Activated CD8-positive, alpha-beta memory T cell treated with anti-CD3 and anti-CD28 coated beads, Interleukin-2, amount 50 U/mL, for 4 hours (primary cell): ENCODE results near the gene PWWP2B.
A peak's percentile ranks its signal among the peaks of the same experiment; 100 is the strongest.
"Not testable (repeated sequence)": the region's sequence is repeated elsewhere in the genome, so short reads cannot be mapped to it uniquely, and the experiment has no call there.

ENCODE experiments used
- DNase-seq: peaks from one replicate; pipeline ENCODE4 v3.0.0-alpha.2; 2020

Gene PWWP2B

GRCh38 chr10:132436096-132436495 is 39.1 kb downstream of the PWWP2B start:
- not testable (repeated sequence) for DNase-seq

DNA sequence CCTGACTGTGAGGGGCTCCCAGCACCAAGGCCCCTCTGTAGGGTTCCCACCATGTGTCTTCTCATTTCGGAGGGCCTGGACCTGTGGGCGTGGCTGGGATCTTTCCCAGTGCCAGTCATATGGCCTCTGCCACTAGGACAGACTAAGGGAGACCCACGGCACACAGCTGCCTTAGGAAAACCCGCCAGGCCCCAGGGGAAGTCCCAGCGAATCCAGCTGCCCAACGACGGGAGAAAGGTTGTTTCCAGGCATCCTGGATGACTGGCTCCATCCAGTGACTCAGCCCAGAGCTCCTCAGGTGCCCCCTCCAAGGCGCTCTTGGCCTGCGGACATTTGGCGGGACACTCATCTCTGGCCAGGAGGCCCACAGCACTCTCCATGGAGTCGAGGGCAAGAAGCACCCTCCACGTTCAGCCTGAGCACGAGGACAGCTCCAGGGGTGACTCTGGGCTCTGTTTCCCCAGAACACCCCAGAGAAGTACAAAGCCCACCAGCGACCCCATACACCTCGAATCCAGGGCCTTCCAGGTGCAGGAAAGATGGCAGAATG is 39.9 kb downstream of the PWWP2B start:
- DNase-seq, result no peak

DNA sequence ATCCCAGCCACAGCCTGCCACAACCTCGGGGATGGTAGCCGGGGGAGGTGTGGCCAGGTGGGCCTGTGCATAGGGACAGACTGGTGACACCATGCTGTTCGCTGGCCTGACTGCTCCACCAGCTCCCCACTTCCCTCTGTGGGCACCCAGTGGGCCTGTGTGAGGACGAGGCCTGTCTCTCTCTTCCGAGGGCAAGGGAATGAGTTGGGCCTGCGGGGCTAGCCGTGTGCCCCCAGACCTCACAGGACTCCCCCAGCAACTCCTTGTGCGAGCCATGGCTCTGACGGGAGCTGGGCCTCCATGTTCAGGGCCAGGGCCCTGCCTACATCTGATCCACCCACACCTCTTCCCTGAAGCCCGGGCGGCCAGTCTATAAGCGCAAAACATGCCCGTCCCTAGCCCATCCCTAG is 40.5 kb downstream of the PWWP2B start:
- DNase-seq, result no peak

- DNase-seq, result no peak
Measured at GRCh38 chr10:132438091-132439024, 41.4 kb downstream of the PWWP2B start.

- no peak for DNase-seq
Measured at GRCh38 chr10:132439025-132439388, 42.0 kb downstream of the PWWP2B start.

GRCh38 chr10:132439424-132440163 is 42.6 kb downstream of the PWWP2B start:
- no peak for DNase-seq

- DNase-seq, result no peak
Measured at GRCh38 chr10:132440791-132441565, 44.0 kb downstream of the PWWP2B start.

GRCh38 chr10:132441818-132442524 is 45.0 kb downstream of the PWWP2B start:
- no peak for DNase-seq

- no peak for DNase-seq
Measured at GRCh38 chr10:132442636-132443035, 45.6 kb downstream of the PWWP2B start.

GRCh38 chr10:132443605-132443982 is 46.6 kb downstream of the PWWP2B start:
- peak; percentile 82 for DNase-seq

DNA sequence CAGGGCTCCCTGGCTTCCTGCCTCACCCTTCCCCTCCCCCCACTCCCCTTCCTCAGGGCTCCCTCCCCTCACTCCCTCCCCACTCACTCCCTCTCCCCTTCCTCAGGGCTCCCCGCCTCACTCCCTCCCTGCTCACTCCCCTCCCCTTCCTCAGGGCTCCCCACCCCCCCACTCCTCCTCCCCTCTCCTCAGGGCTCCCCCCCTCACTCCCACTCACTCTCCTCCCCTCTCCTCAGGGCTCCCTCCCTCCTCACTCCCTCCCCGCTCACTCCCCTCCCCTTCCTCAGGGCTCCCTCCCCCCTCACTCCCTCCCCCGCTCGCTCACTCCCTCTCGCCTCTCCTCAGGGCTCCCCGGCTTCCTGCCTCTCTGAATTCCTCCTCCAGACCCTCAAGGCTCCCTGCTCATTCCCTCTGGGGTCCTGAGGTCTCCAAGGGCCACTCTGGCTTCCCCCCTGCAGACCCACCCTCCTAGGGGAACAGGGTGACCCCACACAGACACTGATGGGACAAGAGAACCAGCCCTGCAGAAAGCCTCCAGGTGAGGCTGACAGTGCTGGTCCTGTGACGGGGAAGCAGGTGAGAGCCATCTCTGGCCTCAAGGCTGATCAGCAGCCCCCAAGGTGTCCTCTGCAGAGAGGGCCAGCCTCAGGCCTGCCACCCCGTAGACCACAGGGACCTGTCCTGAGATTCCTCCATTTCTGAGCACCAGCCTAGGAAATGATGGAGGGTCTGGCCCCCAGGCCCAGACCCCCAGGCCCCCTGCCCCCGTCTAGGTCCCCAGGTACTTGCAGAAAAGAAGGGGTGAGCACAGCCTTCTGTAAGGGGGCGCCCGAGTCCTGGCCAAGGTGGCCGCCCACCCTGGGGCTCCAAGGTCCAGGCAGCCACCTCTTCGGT is 47.2 kb downstream of the PWWP2B start:
- no peak for DNase-seq

- no peak for DNase-seq
Measured at GRCh38 chr10:132444877-132445351, 47.9 kb downstream of the PWWP2B start.

DNA sequence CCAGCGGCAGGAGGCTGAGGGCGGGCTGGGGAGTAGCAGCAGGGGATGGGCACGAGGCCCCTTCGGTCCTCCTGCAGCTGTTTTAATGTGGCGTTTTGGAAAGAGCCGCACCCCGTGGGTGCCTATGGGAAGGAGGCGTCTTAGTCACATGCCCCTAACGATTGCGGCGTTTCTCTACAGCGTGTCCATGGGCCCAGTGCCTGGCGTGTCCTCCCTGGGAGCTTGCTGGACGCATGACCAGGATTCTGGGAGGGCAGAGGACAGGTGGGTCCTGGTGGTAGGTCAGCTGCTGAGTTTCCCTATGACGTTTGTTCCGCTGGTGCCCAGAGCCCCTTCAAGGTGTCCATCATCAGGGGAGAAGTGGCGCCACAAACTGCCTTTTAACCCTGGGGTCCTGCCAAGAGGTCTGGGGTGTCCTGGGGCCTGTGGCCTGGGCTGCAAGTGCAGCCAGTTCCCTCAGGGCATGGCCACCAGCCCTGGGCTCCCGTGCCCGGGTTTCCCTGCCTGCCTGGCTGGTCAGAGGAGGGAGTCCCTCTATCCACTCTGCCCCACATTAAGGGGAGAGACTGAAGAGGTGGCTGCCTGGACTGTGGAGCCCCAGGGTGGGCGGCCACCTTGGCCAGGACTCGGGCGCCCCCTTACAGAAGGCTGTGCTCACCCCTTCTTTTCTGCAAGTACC is 48.7 kb downstream of the PWWP2B start:
- DNase-seq, result no peak

DNA sequence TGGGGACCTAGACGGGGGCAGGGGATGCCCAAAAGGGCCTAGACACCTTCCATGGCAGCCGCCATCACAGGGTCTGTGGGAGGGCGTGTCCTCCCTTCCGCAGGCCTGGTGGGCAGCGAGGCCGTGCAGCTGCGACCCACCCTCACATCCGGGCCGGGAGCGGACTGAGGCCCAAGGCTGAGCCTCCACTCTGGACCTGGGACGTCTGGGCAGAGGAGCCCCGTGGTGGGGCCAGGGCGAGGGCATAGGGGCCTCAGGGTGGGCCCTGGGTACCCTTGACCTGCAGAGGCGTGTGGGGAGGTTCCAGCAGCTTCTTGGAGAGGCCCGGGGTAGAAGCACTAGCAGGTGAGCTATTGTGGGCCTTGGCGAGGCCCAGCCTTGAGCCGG is 49.2 kb downstream of the PWWP2B start:
- no peak for DNase-seq

DNA sequence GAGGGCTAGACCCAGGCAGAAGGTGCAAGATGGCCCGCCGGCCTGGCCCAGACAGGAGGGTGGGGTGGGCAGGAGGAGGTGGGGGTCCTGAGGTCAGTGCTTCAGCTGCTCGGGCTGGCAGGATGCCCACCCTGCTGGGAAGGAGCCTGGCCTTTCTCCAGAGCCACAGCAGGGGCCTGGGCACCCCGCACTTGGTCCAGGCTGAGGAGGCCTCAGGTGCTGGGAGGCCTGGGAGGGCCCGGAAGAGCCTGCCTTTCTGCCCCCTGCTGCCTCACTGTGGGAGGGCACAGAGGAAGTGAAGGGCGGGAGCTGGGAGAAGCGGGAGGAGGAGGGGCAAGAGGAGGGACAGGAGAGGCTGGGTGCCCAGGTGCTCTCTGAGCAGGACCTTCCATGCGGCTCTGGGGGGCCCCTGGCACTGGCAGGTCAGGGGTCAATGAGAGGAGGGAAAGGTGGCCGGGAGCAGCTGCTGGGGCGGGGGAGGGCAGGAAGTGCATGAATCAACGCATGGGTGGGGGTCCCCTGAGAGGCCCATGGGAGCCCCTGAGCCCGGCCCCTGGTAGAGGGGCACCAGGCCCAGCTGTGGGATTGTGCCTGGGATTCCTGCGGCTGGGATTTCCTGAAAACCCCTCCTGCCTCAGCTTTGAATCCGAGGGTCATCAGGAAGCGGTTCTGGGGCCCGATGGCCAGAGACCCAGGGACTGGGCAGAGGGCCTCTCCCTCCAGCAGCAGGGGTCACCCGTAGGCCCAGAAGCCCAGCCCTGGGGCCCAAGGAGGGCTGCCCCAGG is 49.9 kb downstream of the PWWP2B start:
- peak; percentile 60 for DNase-seq

DNA sequence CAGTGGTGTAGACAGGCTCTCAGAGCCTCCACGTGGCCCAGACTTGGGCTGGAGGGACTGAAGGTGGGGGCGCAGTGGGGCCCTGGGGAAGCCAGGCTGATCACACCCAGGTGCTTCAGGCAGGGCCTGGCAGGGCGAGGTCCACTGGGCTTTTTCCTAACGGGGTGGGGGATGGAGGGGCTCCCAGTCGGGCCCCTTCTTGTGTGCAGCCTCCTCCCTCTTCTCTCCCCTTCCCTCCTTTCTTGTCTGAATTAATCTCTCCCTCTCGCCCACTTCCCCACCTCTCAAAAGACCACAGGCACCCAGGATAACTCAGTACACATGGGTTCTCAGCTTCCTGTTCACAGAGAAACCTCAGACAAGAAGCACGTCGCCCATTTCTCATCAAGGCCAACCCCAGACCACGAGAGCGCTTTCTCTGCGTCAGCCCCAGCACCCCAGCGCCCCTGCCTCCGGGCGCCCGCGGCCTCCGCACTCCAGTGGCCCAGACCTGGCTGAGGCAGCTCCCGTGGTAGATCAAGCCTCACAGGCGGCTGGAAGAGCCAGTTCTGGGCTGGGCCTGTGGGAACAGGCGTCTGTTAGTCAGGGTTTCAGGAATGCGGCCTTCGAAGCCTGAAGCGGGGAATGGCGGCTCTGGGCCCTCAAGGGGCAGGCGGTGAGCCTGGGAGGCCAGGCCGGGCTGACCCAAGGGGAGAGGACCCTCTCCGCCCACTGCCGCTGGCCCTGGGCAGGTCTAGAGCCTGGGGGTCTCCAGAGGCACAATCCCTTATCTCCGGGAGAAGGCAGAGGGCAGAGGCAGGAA is 50.6 kb downstream of the PWWP2B start:
- peak; percentile 76 for DNase-seq

GRCh38 chr10:132448248-132448731 is 51.3 kb downstream of the PWWP2B start:
- peak; percentile 43 for DNase-seq

DNA sequence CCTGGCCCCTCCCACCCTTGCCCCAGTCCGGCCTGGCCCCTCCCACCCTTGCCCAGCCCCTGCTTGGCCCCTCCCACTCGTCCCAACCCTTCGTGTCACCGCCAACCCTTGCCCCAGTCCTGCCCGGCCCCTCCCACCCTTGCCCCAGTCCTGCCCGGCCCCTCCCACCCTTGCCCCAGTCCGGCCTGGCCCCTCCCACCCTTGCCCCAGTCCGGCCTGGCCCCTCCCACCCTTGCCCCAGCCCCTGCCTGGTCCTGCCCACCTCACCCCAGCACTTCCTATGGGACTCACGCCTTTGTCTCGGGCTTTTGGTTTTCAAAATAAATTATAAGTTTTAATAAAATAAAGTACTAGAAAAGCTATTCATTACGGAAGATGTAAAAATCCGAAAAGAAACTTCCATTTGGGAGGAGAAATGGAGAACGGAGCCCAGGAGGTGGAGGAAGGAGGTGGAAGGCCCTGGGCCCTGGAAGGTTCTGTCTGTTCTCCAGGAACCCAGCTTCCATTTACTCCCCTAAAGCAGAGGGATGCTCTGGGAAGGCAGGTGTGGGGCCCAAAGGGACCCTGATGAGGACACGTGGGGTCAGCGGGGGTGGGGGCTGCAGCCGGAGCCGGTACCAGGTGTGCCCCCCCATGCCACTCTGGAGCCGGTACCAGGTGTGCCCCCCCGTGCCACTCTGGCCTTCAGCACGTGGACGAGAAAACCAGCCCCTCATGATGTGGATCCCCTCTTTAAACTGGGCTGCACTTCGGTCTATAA is 52.2 kb downstream of the PWWP2B start:
- no peak for DNase-seq
